ENCODE data around the gene WDR74.

The WDR74 gene

DNA sequence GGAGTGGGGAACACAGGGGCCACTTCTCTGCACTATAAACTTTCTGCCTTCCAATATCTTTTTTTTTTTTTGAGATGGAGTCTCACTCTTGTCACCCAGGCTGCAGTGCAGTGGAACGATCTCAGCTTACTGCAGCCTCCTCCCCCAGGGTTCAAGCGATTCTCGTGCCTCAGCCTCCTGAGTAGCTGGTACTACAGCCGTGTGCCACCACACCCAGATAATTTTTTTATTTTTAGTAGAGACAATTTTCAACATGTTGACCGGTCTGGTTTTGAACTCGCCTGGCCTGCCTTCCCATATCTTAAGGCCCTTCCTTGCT lies 43.0 kb upstream of the WDR74 start:
- no peak for DNase-seq (ENCODE audit: low read depth)
- peak overlapping the region; percentile 87 for H3K4me3 ChIP-seq (ENCODE audit: low read depth, low read length)
- TF ChIP-seq, protein P1, sequence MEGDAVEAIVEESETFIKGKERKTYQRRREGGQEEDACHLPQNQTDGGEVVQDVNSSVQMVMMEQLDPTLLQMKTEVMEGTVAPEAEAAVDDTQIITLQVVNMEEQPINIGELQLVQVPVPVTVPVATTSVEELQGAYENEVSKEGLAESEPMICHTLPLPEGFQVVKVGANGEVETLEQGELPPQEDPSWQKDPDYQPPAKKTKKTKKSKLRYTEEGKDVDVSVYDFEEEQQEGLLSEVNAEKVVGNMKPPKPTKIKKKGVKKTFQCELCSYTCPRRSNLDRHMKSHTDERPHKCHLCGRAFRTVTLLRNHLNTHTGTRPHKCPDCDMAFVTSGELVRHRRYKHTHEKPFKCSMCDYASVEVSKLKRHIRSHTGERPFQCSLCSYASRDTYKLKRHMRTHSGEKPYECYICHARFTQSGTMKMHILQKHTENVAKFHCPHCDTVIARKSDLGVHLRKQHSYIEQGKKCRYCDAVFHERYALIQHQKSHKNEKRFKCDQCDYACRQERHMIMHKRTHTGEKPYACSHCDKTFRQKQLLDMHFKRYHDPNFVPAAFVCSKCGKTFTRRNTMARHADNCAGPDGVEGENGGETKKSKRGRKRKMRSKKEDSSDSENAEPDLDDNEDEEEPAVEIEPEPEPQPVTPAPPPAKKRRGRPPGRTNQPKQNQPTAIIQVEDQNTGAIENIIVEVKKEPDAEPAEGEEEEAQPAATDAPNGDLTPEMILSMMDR (IDR thresholded peaks at IDR 0.05; ENCODE audit: low read depth, low read length, missing control alignments): no peak

DNA sequence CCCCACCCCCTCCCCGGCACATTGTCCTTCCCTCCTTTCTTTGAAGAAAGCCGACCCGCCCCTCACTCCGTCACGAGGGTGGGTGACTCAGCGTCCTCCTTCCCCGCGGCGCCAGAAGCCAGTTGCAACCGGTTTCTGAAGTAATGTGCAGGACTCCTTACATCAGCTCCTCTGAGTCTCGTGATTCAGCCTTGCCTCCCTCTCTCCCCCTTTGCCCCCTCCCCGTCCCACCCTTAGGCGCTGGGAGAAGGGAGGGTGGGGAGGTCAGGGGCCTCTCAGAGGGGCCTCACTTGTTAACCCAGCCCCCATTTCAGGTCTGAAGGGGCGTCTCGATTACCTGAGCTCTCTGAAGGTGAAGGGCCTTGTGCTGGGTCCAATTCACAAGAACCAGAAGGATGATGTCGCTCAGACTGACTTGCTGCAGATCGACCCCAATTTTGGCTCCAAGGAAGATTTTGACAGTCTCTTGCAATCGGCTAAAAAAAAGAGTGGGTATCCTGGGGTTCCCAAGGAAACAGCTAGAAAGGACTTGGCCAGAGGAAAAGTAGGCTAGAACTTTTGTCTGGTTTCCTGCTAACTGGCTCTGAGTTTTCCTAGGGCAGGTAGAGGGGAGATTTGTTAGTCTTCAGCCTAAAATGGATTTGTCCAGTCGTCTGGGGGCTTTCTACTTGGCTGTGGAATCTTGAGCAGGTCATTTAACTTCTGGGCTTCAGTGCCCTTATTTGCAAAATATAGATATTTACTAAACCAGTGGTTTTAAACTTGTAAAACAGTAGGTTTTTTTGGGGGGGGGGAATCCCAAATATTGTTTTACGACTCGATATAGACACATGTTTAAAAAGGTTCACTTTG lies 42.4 kb upstream of the WDR74 start:
- TF ChIP-seq, protein P1 (IDR thresholded peaks at IDR 0.05; ENCODE audit: low read depth, low read length, missing control alignments): no peak
- DNase-seq (ENCODE audit: low read depth): peak; percentile 59

DNA sequence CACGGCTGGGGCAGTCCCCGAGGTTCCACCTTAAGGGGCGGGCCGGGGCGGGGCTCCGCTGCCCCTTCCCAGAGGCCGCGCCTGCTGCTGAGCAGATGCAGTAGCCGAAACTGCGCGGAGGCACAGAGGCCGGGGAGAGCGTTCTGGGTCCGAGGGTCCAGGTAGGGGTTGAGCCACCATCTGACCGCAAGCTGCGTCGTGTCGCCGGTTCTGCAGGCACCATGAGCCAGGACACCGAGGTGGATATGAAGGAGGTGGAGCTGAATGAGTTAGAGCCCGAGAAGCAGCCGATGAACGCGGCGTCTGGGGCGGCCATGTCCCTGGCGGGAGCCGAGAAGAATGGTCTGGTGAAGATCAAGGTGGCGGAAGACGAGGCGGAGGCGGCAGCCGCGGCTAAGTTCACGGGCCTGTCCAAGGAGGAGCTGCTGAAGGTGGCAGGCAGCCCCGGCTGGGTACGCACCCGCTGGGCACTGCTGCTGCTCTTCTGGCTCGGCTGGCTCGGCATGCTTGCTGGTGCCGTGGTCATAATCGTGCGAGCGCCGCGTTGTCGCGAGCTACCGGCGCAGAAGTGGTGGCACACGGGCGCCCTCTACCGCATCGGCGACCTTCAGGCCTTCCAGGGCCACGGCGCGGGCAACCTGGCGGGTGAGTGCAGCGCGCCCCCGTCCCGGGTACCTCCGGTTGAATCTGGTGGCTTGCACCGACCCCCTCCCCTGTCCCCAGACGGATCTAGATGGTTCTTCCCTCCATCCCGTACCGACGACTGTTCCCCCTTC lies 41.6 kb upstream of the WDR74 start, which contains the start of gene SLC3A2:
SLC3A2 (plus strand) TSS at position 94 of the 776 bp plus-strand sequence; CDS start at position 222, 128 bp downstream.
- H3K4me3 ChIP-seq (ENCODE audit: low read depth, low read length): peak within 1 kb of the TSS; percentile 87
- peak; percentile 57 for DNase-seq (ENCODE audit: low read depth)
- TF ChIP-seq, protein P1 (IDR thresholded peaks at IDR 0.05; ENCODE audit: low read depth, low read length, missing control alignments): peak; percentile 84

More for the DNA sequence above, 42.4 kb upstream of the WDR74 start:
- peak overlapping the region; percentile 87 for H3K4me3 ChIP-seq (ENCODE audit: low read depth, low read length)

DNA sequence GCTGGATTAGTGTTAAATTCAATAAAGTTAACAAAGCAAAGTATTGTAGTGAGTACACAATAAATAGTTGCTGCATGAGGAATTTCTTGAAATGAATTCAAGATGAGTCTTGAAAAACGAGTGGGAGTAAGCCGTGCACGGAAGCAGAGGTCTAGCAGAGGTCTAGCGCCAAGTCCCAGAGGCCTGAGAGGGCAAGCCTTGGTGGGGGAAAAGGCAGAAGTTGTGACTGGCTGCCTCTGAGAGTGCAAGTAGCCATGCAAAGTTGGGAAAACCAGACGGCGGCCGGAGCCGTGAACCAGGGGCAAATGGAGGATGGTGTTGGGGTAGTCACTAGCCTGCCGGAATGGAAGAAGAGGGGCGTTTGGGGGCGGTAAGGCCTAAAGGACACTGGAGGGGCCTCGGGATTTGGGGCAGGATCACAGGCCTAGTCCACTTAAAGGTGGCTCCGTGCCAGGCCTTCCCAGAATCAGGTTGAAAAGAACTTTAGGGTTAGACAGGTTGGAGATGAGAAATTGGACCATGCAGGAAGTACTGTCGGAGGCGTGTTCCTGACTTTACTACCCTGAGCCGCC lies 40.9 kb upstream of the WDR74 start:
- DNase-seq (ENCODE audit: low read depth): no peak
- peak overlapping the region; percentile 87 for H3K4me3 ChIP-seq (ENCODE audit: low read depth, low read length)
- TF ChIP-seq, protein P1 (IDR thresholded peaks at IDR 0.05; ENCODE audit: low read depth, low read length, missing control alignments): no peak

DNA sequence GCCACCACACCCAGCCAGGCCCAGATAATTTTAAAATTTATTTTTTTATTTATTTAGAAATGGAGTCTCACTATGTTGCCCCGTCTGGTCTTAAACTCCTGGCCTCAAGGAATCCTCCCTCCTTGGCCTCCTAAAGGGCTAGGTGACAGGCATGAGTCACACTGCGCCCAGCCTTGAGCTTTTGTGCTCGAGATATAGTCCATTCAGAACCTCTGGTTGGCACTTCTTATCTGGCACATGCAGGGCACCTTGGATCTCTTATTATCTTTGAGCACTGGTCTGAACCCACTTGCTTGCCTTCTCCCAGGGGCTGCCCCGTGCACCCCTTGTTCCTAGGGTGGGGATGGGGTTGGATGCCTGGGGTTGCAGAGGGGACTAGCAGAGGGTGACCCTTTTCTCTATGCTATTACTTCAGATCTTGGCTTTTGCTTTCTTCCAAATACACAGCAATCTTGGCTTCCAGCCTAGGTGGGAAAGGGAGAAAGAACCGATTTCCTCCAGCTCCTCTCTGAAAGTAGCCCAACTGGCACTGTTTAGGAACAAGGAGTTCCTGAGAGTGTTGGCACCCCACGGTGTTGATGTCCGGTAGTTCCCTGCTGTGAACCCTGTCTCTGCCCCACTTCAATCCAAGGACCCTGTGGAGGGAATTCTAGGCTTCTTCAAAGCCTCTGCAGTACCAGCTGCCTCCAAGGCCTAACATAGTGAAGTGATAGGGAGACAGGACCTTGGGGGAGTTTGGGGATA lies 40.0 kb upstream of the WDR74 start:
- no peak for DNase-seq (ENCODE audit: low read depth)
- no peak overlapping the region; the same call in 1 of the 2 replicates for H3K4me3 ChIP-seq (ENCODE audit: low read depth, low read length)
- TF ChIP-seq, protein P1 (IDR thresholded peaks at IDR 0.05; ENCODE audit: low read depth, low read length, missing control alignments): no peak

DNA sequence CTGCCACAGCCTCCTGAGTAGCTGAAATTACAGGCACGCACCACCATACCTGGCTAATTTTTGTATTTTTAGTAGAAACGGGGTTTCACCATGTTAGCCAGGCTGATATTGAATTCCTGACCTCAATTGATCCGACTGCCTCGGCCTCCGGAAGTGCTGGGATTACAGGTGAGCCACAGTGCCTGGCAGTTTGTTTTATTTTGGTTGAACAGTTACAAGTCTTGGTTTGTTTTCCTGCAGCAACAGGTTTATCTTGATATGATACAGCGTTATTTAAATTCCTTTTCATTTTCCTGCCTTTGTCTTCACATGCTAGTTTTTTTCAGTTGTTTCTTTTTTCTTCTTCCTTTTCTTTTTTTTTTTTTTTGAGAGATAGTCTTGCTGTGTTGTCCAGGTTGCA lies 37.3 kb upstream of the WDR74 start:
- DNase-seq (ENCODE audit: low read depth): no peak
- H3K4me3 ChIP-seq (ENCODE audit: low read depth, low read length): no peak overlapping the region
- TF ChIP-seq, protein P1 (IDR thresholded peaks at IDR 0.05; ENCODE audit: low read depth, low read length, missing control alignments): no peak

Measured in GM12864 (cell line).